ENCODE data around the gene SCARB1. TPM values are rescaled to one million over a fixed set of nuclear protein-coding genes. Genes with fewer than 3 reads are reported as not detected.

The SCARB1 gene
- total and polyA plus RNA-seq, 2 experiments from 2014 or later = 2.2 to 5.2 TPM

- Histone ChIP-seq H3K36me3 (ENCODE audit: low read depth) (no peaks in the 10 kb centered on the region), H3K79me2 (ENCODE audit: insufficient read depth) (no peaks in the 10 kb centered on the region), H3K9me2 (ENCODE audit: insufficient read depth) (no peaks in the 10 kb centered on the region), H3K27ac (no peak overlapping the region), H3K9ac (no peak overlapping the region), H2AFZ (no peak overlapping the region), H3F3A (ENCODE audit: insufficient read depth) (no peaks in the 10 kb centered on the region), H4K20me1 (ENCODE audit: insufficient read depth) (no peaks in the 10 kb centered on the region), H3K4me2 (ENCODE audit: unreplicated experiment) (no peak overlapping the region), H3K4me3 (no peak overlapping the region), H3K4me1 (ENCODE audit: insufficient read depth) (no peaks in the 10 kb centered on the region), H3K27me3 (replicated peaks; ENCODE audit: insufficient read depth) (no peaks in the 10 kb centered on the region), H3K9me3 (ENCODE audit: low read depth) (no peaks in the 10 kb centered on the region)
- no peak for TF ChIP-seq EZH2 (IDR thresholded peaks at IDR 0.05; ENCODE audit: insufficient read depth, poor library complexity, severe bottlenecking)
- TF ChIP-seq EZH2phosphoT487 (IDR thresholded peaks at IDR 0.05; ENCODE audit: insufficient read depth, low read depth) = no peak
- 98% methylated on average over 4 of the region's 4 CpGs for WGBS, 2 experiments (ENCODE audit: low coverage in 1 of 2, low lambda C conversion rate in 2 of 2, missing lambda C conversion rate in 2 of 2)
- in situ Hi-C loops (cut with MboI) = no loop called here
- DNase-seq = no peak
Observed at GRCh38 chr12:124871297-124871696, 7.6 kb upstream of the SCARB1 start.

GRCh38 chr12:124870515-124870914, 6.9 kb upstream of the SCARB1 start:
- no peaks in the 10 kb centered on the region for H4K20me1 ChIP-seq (ENCODE audit: insufficient read depth)
- no peaks in the 10 kb centered on the region for H3K79me2 ChIP-seq (ENCODE audit: insufficient read depth)
- H3K4me2 ChIP-seq (ENCODE audit: unreplicated experiment) = no peak overlapping the region
- no peaks in the 10 kb centered on the region for H3K9me3 ChIP-seq (ENCODE audit: low read depth)
- DNase-seq = no peak
- in situ Hi-C loops (cut with MboI) = no loop called here
- no peak overlapping the region for H3K9ac ChIP-seq
- no peaks in the 10 kb centered on the region for H3K36me3 ChIP-seq (ENCODE audit: low read depth)
- WGBS, 2 experiments (ENCODE audit: low coverage in 1 of 2, low lambda C conversion rate in 2 of 2, missing lambda C conversion rate in 2 of 2) = 62 to 75% methylated on average over 2 to 4 of the region's 4 CpGs
- H3F3A ChIP-seq (ENCODE audit: insufficient read depth) = no peaks in the 10 kb centered on the region
- H3K4me3 ChIP-seq = no peak overlapping the region
- no peaks in the 10 kb centered on the region for H3K4me1 ChIP-seq (ENCODE audit: insufficient read depth)
- H3K27ac ChIP-seq = no peak overlapping the region
- no peaks in the 10 kb centered on the region for H3K27me3 ChIP-seq (replicated peaks; ENCODE audit: insufficient read depth)
- no peak for TF ChIP-seq EZH2phosphoT487 (IDR thresholded peaks at IDR 0.05; ENCODE audit: insufficient read depth, low read depth)
- no peak for TF ChIP-seq EZH2 (IDR thresholded peaks at IDR 0.05; ENCODE audit: insufficient read depth, poor library complexity, severe bottlenecking)
- no peaks in the 10 kb centered on the region for H3K9me2 ChIP-seq (ENCODE audit: insufficient read depth)
- no peak overlapping the region for H2AFZ ChIP-seq

GRCh38 chr12:124869059-124869665, 5.5 kb upstream of the SCARB1 start:
- no peak for DNase-seq
- no peaks in the 10 kb centered on the region for H3K9me2 ChIP-seq (ENCODE audit: insufficient read depth)
- no peak overlapping the region for H2AFZ ChIP-seq
- TF ChIP-seq EZH2 (IDR thresholded peaks at IDR 0.05; ENCODE audit: insufficient read depth, poor library complexity, severe bottlenecking) (no peak), EZH2phosphoT487 (IDR thresholded peaks at IDR 0.05; ENCODE audit: insufficient read depth, low read depth) (no peak)
- H3K27me3 ChIP-seq (replicated peaks; ENCODE audit: insufficient read depth) = no peaks in the 10 kb centered on the region
- no peaks in the 10 kb centered on the region for H3K36me3 ChIP-seq (ENCODE audit: low read depth)
- H3K9ac ChIP-seq = no peak overlapping the region
- no peaks in the 10 kb centered on the region for H3K4me1 ChIP-seq (ENCODE audit: insufficient read depth)
- no peaks in the 10 kb centered on the region for H3K9me3 ChIP-seq (ENCODE audit: low read depth)
- H3K27ac ChIP-seq = no peak overlapping the region
- in situ Hi-C loops (cut with MboI) = no loop called here
- no peaks in the 10 kb centered on the region for H3K79me2 ChIP-seq (ENCODE audit: insufficient read depth)
- WGBS, 2 experiments (ENCODE audit: low coverage in 1 of 2, low lambda C conversion rate in 2 of 2, missing lambda C conversion rate in 2 of 2) = 78 to 79% methylated on average over 16 to 17 of the region's 17 CpGs
- H3K4me3 ChIP-seq = no peak overlapping the region
- H3F3A ChIP-seq (ENCODE audit: insufficient read depth) = no peaks in the 10 kb centered on the region
- no peaks in the 10 kb centered on the region for H4K20me1 ChIP-seq (ENCODE audit: insufficient read depth)
- H3K4me2 ChIP-seq (ENCODE audit: unreplicated experiment) = no peak overlapping the region

DNA sequence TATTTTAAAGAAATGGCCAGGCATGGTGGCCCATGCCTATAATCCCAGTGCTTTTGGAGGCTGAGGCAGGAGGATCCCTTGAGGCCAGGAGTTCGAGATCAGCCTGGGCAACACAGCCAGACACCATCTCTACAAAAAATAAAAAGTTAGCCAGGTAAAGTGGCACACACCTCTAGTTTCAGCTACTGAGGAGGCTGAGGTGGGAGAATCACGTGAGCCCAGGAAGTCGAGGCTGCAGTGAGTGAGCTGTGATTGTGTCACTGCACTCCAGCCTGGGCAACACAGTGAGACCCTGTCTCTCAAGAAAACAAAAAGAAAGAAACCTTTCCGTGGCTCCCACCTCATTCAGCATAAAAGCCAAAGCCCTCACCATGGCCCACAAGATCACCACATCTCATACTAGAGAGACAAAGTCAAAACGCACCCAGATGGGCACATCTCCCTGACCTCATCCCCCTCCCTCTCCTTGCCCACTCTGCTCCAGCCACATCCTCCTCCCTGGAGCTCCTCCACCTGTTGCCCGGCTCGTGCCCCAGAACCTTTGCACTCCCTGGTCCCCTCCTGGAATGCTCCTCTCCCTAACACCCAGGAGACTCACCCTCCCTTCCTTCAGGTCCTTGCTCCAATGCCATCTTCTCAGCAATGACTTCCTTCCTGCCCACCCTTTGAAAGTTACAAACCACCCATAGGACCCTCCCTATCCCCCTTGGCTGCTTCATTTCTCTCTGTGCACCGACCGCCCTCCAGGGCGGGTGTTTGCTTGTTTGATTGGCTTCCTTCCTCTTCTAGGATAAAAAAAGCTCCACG, 4.8 kb upstream of the SCARB1 start:
- Histone ChIP-seq H3F3A (ENCODE audit: insufficient read depth) (no peaks in the 10 kb centered on the region), H4K20me1 (ENCODE audit: insufficient read depth) (no peaks in the 10 kb centered on the region), H2AFZ (no peak overlapping the region), H3K4me3 (no peak overlapping the region), H3K9ac (no peak overlapping the region), H3K4me2 (ENCODE audit: unreplicated experiment) (no peak overlapping the region), H3K9me3 (ENCODE audit: low read depth) (no peaks in the 10 kb centered on the region), H3K4me1 (ENCODE audit: insufficient read depth) (no peaks in the 10 kb centered on the region), H3K27me3 (replicated peaks; ENCODE audit: insufficient read depth) (no peaks in the 10 kb centered on the region), H3K9me2 (ENCODE audit: insufficient read depth) (no peaks in the 10 kb centered on the region), H3K36me3 (ENCODE audit: low read depth) (no peaks in the 10 kb centered on the region), H3K79me2 (ENCODE audit: insufficient read depth) (no peaks in the 10 kb centered on the region), H3K27ac (no peak overlapping the region)
- in situ Hi-C loops (cut with MboI) = no loop called here
- WGBS, 2 experiments (ENCODE audit: low coverage in 1 of 2, low lambda C conversion rate in 2 of 2, missing lambda C conversion rate in 2 of 2) = 75 to 76% methylated on average over 11 of the region's 11 CpGs
- TF ChIP-seq EZH2phosphoT487 (IDR thresholded peaks at IDR 0.05; ENCODE audit: insufficient read depth, low read depth) = no peak
- no peak for TF ChIP-seq EZH2 (IDR thresholded peaks at IDR 0.05; ENCODE audit: insufficient read depth, poor library complexity, severe bottlenecking)
- DNase-seq = no peak
